Left lobe of liver (tissue), 2 donors: ENCODE results near the gene STUM. TPM values are rescaled to one million over a fixed set of nuclear protein-coding genes. Genes with fewer than 3 reads are reported as not detected.

ENCODE experiments used
- ATAC-seq: fragments of 200-7000 bp; cut with Tn5 transposase; one replicate; pipeline ENCODE4 v1.9.1; 2020; ENCODE audit warnings: mild to moderate bottlenecking, moderate library complexity
- DNase-seq: peaks from one replicate; pipeline ENCODE4 v3.0.0-alpha.2; 2020; ENCODE audit warnings: low spot score
- total RNA-seq: library from RNA; stranded (reverse); gene quantifications from one replicate; pipeline ENCODE4 v1.2.1, GENCODE V29; 2021
- donor health status: DM: no; HTN: no; CAD: no; lungs with moderate emphysema.
- donor health status: DM: no; HTN: yes; CAD: no.

Gene STUM
- total RNA-seq, 1 donor from 2014 or later = 0.03 TPM

DNA sequence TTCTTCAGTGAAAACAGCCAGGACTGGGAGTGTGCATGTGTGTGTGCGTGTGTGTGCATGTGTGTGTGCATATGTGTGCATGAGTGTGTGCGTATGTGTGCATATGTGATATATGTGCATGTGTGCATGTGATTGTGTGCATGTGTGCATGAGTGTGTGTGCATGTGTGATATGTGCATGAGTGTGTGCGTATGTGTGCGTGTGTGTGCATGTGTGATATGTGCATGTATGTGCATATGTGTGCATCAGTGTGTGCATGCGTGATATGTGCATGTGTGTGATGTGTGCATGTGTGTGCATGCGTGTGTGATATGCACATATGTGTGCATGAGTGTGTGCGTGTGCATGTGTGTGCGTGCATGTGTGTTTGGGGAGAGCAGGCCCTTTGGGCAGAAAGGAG, 100.7 kb downstream of the STUM start:
- DNase-seq (no peak), ATAC-seq (no peak)

DNA sequence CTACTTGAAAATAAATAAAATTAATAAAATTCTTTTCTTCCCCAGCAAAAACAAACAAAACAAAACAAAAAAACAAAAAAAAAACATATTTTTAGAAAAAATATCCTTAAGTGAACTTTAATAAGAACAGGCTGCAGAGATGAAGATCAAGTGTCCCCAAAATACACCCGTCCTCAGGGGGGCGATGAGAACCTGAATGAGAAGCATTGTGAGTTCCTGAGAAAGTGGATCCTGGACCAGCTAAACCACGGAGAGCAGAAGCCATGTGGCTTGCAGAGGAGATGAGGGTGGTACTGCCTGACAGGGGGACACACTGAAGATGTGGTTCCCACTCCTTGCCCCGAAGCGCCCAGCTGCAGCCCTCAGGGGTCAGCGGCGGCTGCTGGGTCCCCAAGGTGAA, 101.2 kb downstream of the STUM start:
- ATAC-seq (peak; percentile 36), DNase-seq (no peak)

DNA sequence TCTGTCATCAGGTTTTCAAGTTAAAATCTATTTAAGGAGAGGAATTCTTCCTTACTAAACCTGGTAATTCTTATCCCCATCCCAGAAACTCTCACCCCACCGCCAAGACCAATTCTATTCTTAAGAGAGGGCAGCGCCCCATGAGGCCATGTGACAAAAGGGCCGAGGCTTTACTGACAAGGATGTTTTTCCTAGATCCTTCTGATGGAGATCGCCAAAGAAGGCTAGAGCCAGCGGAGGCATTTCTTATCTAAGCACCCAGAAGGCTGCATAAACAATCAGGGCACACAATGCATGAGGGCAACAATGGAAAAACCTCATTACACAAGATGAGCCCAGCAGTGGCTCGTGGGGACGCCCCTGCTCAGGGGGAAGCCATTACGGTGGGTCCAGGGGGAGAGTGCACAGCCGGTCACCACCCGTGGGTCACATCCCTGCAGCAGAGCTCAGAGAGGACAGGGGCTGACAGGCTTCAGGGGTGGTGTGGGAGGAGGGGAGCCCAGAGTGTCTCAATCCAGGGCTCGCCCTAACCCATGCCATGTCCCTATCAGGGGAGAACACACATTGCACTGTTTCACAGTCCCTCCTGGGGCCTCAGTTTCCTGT, 101.8 kb downstream of the STUM start:
- DNase-seq (no peak), ATAC-seq (no peak)

DNA sequence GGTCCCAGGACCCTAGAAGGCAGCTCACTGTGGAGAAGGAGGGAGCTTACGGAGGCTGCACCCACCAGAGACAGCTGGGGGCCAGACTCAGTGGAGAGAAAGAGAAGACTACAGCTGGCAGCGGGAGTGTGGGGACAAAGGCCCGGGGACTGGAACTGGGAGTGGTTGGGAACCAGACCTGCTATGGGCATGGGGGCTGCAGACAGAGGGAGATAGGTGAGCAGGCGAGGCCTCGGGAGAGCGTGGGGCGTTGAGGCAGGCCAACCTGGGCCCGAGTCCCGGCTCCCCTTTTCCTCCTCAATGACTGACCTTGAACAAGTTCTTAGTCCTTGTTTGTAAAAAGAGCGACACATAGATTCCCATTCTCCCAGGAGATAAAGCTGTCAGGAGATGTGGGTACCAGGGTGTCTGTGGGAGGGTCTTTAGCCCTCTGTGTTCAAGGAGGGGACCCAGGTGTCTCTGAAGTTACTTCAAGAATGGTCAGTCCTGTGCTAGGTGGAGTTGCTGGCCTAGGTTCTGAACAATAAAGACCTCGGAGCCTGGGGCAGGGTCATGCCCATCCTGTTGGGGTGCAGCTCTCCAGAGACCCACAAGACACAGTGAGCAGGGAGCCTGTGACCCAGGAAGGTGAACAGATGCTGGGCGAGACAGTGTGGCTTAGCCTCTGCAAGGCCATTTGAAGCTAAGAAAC, 102.6 kb downstream of the STUM start:
- DNase-seq (no peak), ATAC-seq (no peak)

DNA sequence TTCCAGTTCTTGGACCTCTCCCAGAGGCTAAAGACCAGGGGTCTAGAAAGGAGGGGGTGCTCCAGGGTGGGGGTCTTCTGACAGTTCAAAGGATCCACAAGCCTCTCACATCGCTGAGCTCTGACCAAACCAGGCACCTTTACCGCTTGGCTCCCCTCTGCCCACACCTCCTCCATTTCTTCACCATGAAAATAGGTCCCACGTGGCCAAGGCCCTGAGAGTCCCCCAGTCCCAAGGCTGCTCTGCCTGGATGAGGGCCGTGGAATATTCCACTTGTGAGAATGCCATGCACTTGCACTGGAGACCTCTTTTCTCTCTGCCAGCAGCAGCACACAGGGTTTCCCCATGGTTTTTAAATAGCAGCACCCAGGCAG, 103.2 kb downstream of the STUM start:
- DNase-seq = no peak
- no peak for ATAC-seq

DNA sequence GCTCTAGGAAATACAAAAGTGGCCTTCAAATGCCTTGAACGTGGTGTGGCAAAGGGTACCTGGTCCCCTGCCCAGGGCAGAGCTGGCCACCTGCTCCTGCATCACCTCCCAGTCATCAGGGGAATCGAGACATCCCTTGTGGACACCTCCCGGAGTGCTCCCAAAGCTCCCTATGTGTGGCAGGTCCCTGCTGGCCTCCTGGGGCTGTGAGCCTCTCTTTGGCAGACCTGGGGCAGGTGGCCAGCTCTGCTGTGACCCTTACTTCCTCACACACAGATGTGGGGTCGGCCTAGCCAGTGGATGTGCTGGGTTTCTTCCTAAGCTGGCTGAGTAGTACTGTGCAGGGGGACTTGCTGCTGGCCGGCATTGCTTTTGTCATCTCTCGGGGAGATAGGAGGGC, 104.0 kb downstream of the STUM start:
- no peak for ATAC-seq
- DNase-seq = no peak

DNA sequence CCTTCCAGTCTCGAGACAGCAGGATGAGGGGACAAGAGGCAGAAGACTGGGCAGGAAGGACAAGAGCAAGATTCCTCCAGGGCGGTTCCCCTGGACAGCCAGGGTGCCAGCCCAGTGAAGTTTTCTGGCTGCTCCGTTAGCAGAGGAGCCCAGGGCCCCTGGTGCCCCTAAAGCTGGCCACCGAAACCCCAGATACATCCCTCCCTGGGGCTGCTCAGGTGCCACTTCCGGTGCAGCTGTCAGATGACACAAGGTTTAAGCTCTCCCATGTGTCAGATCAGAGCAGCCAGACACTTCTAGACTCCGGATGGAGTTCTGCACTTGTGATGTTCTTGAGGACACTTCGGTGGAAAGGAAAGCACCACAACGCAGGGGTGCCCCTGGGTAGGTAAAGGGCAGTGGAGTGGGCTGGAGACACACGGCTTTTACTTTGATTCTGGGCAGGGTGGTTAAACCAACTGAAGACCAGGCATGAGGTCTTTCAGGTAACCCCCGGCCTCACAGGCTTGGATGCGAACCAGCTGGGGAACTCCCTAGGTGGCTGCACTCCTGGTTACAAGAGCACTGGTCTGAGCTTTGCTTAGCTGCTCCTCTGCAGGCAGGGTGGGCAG, 104.9 kb downstream of the STUM start:
- no peak for DNase-seq

DNA sequence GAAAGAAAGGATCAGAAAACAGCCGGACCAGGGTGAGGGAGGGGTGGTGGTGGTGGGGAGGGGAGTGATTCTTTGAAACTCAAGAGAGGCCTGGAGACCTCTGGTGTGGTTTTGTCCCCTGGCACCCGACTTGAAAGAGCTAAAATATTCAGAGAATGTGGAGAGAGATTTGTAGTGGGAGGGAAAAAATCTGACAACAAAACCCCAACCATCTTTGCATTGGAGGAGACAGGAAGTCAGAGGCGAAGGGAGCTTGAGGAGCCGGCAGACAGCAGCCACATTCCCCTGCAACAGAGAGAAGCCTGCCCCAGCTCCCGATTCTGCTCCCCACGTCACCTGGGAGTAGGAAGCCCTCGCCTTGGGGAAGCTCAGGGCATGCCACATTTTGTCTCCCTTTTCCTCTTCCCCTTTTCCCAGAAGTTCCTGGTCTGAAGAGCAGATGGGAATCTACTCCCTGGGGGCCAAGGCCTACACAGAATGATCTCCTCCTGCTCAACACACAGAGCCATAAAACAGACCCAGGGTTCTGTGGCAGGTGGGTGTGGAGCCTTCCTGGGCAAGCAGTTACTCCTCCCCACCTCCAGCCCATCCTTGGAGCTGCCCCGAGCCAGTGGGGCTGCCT, 105.6 kb downstream of the STUM start:
- DNase-seq = no peak
- no peak for ATAC-seq

More for the DNA sequence above, 104.9 kb downstream of the STUM start:
- no peak for ATAC-seq

DNA sequence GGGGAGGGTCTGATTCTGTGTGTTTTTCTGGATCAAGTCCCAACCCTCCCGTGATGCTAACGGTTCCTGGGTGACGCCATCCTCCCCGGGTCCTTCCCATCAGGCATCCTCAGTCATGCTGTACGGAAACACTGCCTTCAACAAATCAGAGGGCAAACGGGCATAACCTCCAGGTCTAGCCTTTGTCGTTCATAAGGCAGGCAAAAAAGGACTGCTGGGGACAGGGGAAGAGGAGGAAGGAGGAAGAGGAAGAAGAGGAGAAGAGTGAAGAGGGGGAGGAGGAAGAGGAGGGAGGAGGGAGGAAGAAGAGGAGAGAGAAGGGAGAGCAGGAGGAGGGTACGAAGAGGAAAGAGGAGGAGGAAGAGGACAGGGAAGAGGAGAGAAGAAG, 106.1 kb downstream of the STUM start:
- ATAC-seq = no peak
- DNase-seq = no peak

DNA sequence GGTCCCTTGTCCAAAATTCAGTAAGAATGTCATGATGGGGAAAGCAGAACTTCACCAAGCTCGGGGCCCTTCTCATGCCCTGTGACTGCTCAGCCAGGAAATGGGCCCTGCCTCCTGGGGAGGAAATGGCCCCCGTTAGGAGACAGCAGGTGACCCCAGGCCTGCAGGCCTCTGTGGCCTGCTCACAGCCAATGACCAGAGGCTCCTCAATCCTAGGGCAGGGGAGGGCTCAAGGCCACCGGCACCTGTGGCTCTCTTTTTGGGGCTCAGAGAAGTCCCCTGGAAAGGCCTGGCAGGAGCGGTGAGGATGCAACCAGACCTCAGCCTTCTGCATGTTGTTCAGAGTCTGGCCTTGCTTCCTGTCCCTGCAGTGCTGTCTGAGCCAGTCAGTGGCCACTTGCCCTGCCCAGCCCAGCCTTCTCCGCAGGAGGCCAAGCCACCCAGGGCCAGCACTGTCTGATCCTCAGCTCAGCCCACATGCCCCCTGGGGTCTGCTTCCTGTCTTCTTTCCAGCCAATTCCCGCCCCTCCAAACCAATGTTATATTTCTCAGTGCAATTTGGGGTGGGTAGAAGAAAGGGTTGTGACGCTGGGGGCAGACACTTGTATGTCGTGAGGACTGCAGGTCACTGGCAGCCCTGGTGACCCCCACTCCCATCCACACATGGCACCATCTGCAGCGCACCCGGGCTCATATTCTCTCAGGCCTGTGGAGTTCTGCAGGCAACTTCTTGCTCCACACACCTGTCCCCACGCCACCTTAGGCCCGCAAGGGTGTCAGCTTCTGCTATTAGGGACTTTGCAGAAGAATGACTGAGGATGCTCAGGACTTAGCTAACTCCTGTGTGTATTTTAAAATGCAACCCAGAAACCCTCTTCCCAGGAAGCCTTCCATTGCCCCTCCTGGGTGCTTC, 106.9 kb downstream of the STUM start:
- peak; percentile 33 for ATAC-seq

DNA sequence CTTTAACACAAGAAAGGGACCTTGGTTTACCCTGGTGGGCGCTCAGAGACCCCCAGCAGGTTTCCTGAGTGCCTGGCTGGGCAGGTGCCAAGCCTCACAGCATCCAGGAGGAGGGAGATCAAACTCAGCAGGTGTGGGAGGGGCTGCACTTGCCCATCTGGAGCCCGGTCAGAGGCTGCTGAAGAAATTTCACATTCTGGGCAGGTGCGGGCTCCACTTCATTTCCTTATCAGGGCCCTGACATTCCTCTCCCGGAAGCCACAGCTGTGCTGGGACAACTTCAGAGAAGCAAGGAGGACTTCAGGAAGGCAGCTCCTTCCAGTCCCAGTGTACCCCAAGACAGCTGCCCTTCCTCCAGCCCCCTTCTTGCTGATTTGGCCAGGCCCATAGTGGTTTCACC, 107.6 kb downstream of the STUM start:
- DNase-seq (no peak), ATAC-seq (no peak)

More for the DNA sequence above, 106.9 kb downstream of the STUM start:
- DNase-seq = no peak

DNA sequence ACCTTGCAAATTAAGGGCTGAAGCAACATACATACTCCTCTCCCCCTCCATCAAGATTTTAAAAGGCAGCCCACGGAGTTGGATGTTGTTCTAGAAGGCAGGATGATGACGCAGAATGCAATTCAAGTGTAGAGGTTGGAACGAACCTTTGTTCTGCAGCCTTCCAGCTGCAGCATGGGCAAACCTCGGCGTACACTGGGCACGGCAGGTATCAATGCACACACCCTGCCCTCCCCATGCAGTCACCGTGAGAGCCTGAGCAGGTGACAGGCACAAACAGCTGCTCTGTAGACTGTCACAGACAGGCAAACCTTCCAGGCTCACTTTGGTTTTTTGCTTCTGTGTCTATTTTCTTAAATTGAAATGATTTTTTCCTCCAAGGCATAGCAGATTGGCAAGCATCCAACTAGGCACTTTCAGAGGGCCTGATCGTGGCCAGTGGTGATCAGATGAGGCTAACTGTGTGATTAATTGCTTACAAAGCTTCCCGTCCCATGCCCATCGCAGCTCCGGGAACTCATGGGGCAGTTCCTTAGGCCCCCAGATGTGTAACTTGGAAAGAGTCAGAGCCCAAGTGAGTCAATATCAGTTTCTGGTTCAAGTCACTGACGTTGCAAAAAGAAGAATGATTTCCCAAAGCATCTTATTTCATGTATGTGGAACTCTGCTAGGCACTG, 108.2 kb downstream of the STUM start:
- ATAC-seq (no peak), DNase-seq (no peak)

DNA sequence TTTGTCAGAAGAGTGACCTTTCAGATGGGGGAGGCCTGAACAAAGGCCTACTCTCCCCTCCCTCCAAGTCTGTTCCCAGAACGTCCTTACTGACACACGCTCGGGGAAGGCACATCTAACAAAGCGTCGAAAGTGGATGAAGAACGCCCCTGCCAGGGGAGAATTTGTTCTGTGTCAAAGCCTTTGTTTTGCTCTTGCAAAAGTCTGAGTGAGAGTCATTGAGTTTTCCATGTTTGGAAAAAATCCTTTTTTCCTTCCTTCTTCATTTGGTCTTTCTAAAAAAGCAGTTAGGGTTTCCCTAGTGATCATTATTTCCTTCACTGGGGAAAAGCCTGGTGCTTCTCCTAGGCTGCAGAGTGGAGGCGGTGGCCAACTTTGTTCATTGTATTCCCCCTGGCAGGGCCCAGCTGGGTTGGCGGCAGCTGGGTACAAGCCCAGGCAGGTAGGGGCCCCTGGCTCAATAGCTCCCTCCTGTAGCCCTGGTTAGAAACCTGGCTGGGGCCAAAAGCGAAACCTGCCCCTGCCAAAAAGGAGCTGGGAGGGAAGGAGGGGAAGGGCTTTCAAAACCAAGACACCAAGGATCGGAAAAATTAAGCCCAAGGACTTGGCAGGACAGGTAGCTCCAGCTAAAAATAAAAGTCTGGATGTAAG, 109.5 kb downstream of the STUM start:
- ATAC-seq = no peak
- no peak for DNase-seq

DNA sequence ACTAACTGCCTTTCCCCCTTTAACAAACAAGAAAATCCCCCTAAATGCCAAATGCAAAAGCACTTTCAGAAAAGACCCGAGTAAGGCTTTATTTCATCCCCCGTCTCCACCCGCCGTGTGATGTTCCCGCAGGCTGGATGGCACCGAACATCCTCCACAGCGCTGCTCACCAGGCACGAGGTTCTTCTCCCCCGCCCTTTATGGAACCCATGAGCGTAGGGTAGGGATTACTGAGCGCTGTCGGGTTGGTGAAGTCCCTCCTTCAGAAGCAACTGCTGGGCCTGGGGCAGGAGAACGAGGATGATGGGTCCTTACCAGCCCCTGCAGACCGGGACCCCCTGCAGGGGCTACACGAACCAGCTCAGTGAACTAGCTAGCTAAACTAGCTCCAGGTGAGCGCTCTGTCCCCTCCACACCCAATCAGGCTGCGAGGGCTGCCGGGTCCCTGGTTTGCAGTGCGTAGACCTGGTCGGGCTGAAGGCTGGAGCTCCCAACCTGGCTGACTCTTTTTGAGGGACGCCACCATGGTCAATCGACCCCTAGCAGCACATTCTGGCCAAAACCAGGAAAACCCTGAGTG, 110.1 kb downstream of the STUM start:
- DNase-seq = no peak
- ATAC-seq = no peak

Other genes starting within 250 kb of the STUM start
- gene LIN9, start 239.6 kb upstream of the STUM start, total RNA-seq = 0.70 TPM
- 37.0 TPM for gene PARP1, start 140.7 kb upstream of the STUM start, total RNA-seq
- 3.1 TPM for gene ITPKB, start 190.5 kb downstream of the STUM start, total RNA-seq